Endometrial microvascular endothelial cells (primary cell): ENCODE data around the gene CIC. TPM values are rescaled to one million over a fixed set of nuclear protein-coding genes. Genes with fewer than 3 reads are reported as not detected.

Experiments
- in situ Hi-C: cut with HindIII; loops from 2 replicates; pipeline ENCODE4 v1.10.0; 2017; ENCODE audit warnings: low sequenced_read_pairs, low pct_unique_long_range_greater_than_20kb; ENCODE audit errors: inconsistent ontology term
- total RNA-seq: library from RNA; depleted of rRNA; stranded (reverse); fragments of >200 nt; gene quantifications from one replicate; pipeline ENCODE4 v1.2.3, GENCODE V29; 2015; ENCODE audit errors: inconsistent ontology term

The CIC gene
- total RNA-seq, 1 donor from 2014 or later, result 36.0 TPM

GRCh38 chr19:42272989-42273406 is 3.9 kb downstream of the CIC start:
- in situ Hi-C loops, result no loop called here

GRCh38 chr19:42273407-42274064 is 4.5 kb downstream of the CIC start:
- in situ Hi-C loops, result no loop called here

GRCh38 chr19:42274065-42274682 is 5.1 kb downstream of the CIC start:
- in situ Hi-C loops, result no loop called here

- in situ Hi-C loops, result no loop called here
Observed at GRCh38 chr19:42275103-42275502, 6.1 kb downstream of the CIC start.

- in situ Hi-C loops, result no loop called here
Observed at GRCh38 chr19:42275517-42275916, 6.5 kb downstream of the CIC start.

- in situ Hi-C loops, result no loop called here
Observed at GRCh38 chr19:42276284-42276683, 7.2 kb downstream of the CIC start.

GRCh38 chr19:42276821-42277220 is 7.8 kb downstream of the CIC start:
- in situ Hi-C loops, result no loop called here

GRCh38 chr19:42277821-42278451 is 8.9 kb downstream of the CIC start:
- in situ Hi-C loops, result no loop called here

GRCh38 chr19:42278452-42279154 is 9.6 kb downstream of the CIC start:
- in situ Hi-C loops, result no loop called here

GRCh38 chr19:42279155-42279901 is 10.3 kb downstream of the CIC start:
- in situ Hi-C loops, result no loop called here

GRCh38 chr19:42279902-42280814 is 11.1 kb downstream of the CIC start:
- in situ Hi-C loops, result no loop called here

- in situ Hi-C loops, result no loop called here
Observed at GRCh38 chr19:42280815-42281145, 11.7 kb downstream of the CIC start.

GRCh38 chr19:42281146-42281826 is 12.2 kb downstream of the CIC start:
- in situ Hi-C loops, result no loop called here

- in situ Hi-C loops, result no loop called here
Observed at GRCh38 chr19:42281827-42282762, 13.0 kb downstream of the CIC start.

- in situ Hi-C loops, result no loop called here
Observed at GRCh38 chr19:42282819-42283187, 13.8 kb downstream of the CIC start.

GRCh38 chr19:42283188-42284065 is 14.4 kb downstream of the CIC start:
- in situ Hi-C loops, result no loop called here
